ENCODE measurements around the gene POLR3A. TPM values are rescaled to one million over a fixed set of nuclear protein-coding genes. Genes with fewer than 3 reads are reported as not detected.

The POLR3A gene
- total RNA-seq, 2 experiments from 2014 or later: 16.6 to 17.0 TPM

DNA sequence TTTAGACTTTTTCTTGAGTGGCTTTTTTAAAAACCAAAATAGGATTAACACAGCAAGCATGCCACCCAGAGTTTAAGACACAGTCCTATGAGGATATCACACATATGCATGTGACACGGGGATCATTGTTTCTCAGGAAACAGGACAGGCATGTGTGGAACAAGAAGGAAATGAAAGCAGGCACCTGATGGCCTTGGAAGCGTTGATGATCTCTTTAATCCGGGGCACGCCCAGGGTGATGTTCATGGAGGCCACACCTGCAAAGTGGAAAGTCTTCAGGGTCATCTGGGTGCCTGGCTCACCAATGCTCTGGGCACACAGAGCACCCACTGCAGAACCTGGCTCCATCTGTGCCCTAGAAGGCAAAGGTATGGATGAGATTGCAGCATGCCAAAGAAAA is 44.3 kb downstream of the POLR3A start:
- Mint-ChIP-seq H3K4me1 (ENCODE audit: low read depth) (peaks cover 2% of the 10 kb centered on the region), H3K36me3 (peaks cover 59% of the 10 kb centered on the region), H3K4me3 (no peak overlapping the region), H3K9me3 (no peaks in the 10 kb centered on the region), H3K27ac (no peak overlapping the region), H3K27me3 (no peaks in the 10 kb centered on the region)
- ChIA-PET POLR2A (no interaction called here), CTCF (no interaction called here)
- intact Hi-C loops (cut with micrococcal nuclease): no loop called here
- DNase-seq: no peak

DNA sequence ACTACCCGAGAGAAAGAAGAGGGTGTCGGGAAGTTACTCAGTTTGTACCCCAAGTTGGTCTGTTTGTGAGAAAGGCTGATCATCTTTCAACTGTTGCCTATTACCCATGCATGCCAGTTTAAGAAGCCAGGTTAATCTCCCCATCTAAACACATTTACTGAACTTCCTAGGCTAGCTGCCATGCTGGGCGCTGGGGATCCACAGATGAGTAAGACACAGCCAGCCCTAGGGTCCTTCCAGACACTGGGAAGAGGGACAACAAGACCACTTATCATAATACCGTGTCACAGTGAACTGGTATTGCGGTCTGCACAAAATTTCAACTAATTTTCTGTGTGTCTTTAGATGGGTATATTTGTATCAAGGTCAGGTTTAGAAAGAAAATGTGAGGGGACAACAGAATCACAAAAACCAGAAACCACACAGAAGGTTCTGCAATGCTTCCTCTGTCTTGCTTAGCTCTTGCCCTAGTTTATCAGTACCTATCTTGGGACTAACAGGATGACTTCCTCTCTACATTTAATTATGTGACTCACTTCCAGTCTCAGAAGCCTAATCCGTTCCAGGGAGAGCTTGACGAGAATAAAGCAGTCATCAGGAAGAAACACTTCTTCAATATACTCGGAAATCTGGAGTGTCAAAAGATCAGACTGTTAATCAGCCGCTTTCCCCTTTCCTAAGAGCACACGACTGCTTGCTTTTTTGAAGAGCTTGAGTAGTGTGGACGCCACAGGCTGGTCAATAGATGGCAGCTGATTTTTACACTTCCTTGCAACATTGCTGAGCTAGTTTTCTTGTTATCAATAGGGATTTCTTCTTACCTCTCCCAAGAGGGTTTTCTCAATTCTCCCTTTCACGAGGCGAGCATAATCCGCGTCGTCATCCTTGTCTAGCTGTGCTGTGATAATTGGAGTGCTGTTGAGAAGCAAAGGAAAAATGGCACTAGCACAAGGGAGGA is 45.7 kb downstream of the POLR3A start:
- H3K9me3 Mint-ChIP-seq: no peaks in the 10 kb centered on the region
- peaks cover 56% of the 10 kb centered on the region for H3K36me3 Mint-ChIP-seq
- CTCF ChIA-PET: no interaction called here
- intact Hi-C loops (cut with micrococcal nuclease): no loop called here
- H3K4me3 Mint-ChIP-seq: no peak overlapping the region
- no peak overlapping the region for H3K27ac Mint-ChIP-seq
- POLR2A ChIA-PET: interaction anchor here (0.6 kb wide), 1 partner anchor 38 kb away, joined by 3 read pairs; no protein-coding TSS in a partner anchor
- no peaks in the 10 kb centered on the region for H3K4me1 Mint-ChIP-seq (ENCODE audit: low read depth)
- H3K27me3 Mint-ChIP-seq: no peaks in the 10 kb centered on the region
- DNase-seq: no peak

DNA sequence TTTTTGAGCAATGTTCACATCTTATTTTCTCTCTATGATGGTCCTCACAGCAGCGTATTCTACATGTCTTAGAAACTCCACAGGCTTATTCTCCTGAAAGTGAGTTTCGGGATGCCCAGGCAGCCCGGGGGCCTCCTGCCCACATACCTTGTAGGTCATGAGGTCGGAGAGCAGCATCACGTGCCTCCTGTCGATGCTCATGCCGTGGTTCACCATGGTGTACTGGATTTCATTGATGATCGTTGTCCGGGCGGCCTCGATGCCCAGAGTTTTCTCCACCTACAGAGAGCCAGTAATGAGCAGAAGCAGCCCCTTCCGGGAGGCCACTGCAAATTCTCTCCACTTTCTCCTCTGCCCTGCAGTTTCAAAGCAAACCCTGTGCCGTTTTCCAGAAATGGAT is 48.0 kb downstream of the POLR3A start:
- no peaks in the 10 kb centered on the region for H3K27me3 Mint-ChIP-seq
- H3K27ac Mint-ChIP-seq: no peak overlapping the region
- CTCF ChIA-PET: interaction anchor here (0.6 kb wide), 1 partner anchor 134 kb away, joined by 3 read pairs; no protein-coding TSS in a partner anchor
- peaks cover 53% of the 10 kb centered on the region for H3K36me3 Mint-ChIP-seq
- H3K9me3 Mint-ChIP-seq: no peaks in the 10 kb centered on the region
- intact Hi-C loops (cut with micrococcal nuclease): no loop called here
- no peak for DNase-seq
- POLR2A ChIA-PET: no interaction called here
- no peak overlapping the region for H3K4me3 Mint-ChIP-seq
- H3K4me1 Mint-ChIP-seq (ENCODE audit: low read depth): no peaks in the 10 kb centered on the region

DNA sequence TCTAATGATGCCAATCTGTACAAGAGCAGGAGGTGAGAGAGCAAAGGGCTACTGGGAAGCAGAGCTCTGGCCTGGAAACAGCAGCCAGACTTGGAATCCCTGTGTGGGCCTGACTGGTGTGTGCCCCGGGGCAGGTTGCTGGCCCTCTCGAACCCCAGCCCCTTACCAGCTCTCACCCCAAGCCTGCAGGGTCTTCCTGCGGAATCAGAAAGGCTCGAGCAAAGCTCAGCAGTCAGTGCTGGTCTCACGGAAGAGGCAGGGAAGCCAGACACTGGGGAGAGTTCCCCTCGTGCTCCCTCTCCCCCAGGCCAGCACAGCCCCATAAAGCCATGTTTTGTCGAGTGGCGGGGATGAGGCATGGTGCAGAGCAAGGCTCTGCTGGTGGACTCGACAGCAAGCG is 50.1 kb downstream of the POLR3A start:
- DNase-seq: no peak
- Mint-ChIP-seq H3K4me3 (no peak overlapping the region), H3K36me3 (peaks cover 53% of the 10 kb centered on the region), H3K27me3 (no peaks in the 10 kb centered on the region), H3K27ac (no peak overlapping the region), H3K9me3 (no peaks in the 10 kb centered on the region), H3K4me1 (ENCODE audit: low read depth) (no peaks in the 10 kb centered on the region)
- ChIA-PET CTCF (no interaction called here), POLR2A (no interaction called here)
- intact Hi-C loops (cut with micrococcal nuclease): no loop called here

DNA sequence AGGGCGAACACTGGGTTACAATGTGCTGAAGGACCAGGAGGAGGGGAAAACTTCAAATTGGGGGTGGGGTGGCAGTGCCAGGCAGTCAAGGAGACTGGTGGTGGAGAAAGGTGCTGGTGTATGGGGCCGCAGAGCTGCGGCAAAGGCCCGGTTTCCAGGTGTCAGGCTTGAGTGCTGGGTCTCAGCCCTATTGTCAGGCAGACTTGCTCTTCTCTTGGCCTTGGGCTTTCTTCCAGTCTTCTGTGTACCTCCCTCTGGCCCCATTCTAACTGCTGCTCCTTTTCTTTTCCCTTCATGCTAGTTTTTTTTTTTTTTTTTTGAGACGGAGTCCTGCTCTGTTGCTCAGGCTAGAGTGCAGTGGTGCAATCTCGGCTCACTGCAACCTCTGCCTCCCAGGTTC is 51.0 kb downstream of the POLR3A start:
- H3K27me3 Mint-ChIP-seq: no peaks in the 10 kb centered on the region
- H3K9me3 Mint-ChIP-seq: no peaks in the 10 kb centered on the region
- peaks cover 46% of the 10 kb centered on the region for H3K36me3 Mint-ChIP-seq
- ChIA-PET POLR2A (no interaction called here), CTCF (no interaction called here)
- no peak overlapping the region for H3K4me3 Mint-ChIP-seq
- DNase-seq: no peak
- intact Hi-C loops (cut with micrococcal nuclease): no loop called here
- H3K4me1 Mint-ChIP-seq (ENCODE audit: low read depth): no peaks in the 10 kb centered on the region
- H3K27ac Mint-ChIP-seq: no peak overlapping the region

DNA sequence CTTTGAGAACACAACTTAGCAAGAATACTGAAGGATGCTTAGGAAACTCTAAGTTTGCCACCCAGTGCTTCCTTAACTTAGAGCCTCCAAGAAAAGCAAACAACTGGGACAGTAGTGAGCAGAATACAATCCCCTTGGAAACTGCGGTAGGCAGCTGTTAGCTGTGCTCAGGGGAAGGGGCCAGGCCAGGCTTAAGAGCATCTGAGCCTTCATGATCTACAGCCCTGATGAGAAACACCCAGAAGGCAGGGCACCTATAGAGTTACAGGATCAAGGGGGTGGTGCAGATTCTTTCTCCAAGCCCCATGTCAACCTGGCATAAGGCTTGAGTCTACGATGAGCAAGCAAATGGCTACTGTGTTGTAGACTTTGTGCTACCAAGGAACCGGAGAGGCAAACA is 51.4 kb downstream of the POLR3A start:
- ChIA-PET CTCF (no interaction called here), POLR2A (no interaction called here)
- intact Hi-C loops (cut with micrococcal nuclease): no loop called here

DNA sequence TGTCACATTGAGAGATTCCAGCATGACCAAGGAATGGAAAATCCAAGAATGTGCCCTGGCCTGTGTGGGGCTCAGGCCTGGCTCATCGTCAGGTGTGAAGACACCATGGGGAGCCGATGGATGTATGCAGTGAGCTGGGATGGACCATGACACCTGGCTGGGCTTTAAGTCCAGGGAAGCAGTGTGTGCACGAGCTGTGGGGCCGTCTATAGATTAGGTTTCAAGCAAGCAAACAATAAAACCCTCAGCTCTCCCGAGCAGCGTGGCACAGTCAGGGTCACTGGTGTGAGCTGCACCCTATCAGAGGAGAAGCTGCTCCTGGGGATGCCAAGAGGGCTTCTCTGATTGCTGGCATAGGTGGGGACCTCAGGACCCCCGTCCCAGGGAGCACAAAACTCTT is 52.3 kb downstream of the POLR3A start:
- H3K27me3 Mint-ChIP-seq: no peaks in the 10 kb centered on the region
- CTCF ChIA-PET: no interaction called here
- H3K9me3 Mint-ChIP-seq: no peaks in the 10 kb centered on the region
- no peaks in the 10 kb centered on the region for H3K4me1 Mint-ChIP-seq (ENCODE audit: low read depth)
- intact Hi-C loops (cut with micrococcal nuclease): no loop called here
- POLR2A ChIA-PET: no interaction called here
- DNase-seq: no peak
- peaks cover 36% of the 10 kb centered on the region for H3K36me3 Mint-ChIP-seq
- no peak overlapping the region for H3K4me3 Mint-ChIP-seq
- H3K27ac Mint-ChIP-seq: no peak overlapping the region

More for the DNA sequence above, 51.4 kb downstream of the POLR3A start:
- Mint-ChIP-seq H3K4me1 (ENCODE audit: low read depth) (no peaks in the 10 kb centered on the region), H3K36me3 (peaks cover 42% of the 10 kb centered on the region), H3K4me3 (no peak overlapping the region), H3K27ac (no peak overlapping the region), H3K9me3 (no peaks in the 10 kb centered on the region), H3K27me3 (no peaks in the 10 kb centered on the region)
- no peak for DNase-seq

DNA sequence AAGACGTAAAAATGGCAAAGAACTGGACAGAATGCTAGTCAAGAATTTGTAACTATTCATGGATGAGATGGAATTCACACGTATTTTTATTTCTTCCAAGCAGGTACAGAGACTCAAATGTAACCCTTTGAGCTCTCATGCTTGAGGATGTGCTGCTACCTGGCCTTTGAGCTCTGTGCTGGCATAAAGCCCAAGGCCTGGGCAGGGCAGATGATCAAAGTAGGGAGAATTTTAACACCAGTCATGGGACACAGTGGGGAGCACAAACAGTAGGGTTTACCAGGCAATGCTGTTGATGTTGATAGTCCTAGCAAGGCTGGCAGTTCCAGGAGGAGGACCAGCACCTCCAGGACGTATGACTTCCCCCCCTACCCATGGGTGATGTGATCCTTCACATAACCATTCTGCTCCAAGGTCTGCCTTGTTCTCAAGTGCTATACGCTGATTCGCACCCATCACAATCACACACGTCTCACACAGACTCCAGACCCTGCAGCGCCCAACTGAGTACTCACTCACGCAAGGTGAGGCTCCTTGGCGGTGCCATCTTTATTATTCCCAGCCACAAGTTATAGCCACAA is 54.1 kb downstream of the POLR3A start:
- Mint-ChIP-seq H3K27ac (no peak overlapping the region), H3K4me1 (ENCODE audit: low read depth) (peaks cover 10% of the 10 kb centered on the region), H3K27me3 (no peaks in the 10 kb centered on the region), H3K9me3 (no peaks in the 10 kb centered on the region), H3K36me3 (peaks cover 28% of the 10 kb centered on the region), H3K4me3 (no peak overlapping the region)
- no peak for DNase-seq
- intact Hi-C loops (cut with micrococcal nuclease): no loop called here
- ChIA-PET POLR2A (no interaction called here), CTCF (interaction anchor here (2.5 kb wide), 1 partner anchor 128 kb away, joined by 14 read pairs; no protein-coding TSS in a partner anchor)

DNA sequence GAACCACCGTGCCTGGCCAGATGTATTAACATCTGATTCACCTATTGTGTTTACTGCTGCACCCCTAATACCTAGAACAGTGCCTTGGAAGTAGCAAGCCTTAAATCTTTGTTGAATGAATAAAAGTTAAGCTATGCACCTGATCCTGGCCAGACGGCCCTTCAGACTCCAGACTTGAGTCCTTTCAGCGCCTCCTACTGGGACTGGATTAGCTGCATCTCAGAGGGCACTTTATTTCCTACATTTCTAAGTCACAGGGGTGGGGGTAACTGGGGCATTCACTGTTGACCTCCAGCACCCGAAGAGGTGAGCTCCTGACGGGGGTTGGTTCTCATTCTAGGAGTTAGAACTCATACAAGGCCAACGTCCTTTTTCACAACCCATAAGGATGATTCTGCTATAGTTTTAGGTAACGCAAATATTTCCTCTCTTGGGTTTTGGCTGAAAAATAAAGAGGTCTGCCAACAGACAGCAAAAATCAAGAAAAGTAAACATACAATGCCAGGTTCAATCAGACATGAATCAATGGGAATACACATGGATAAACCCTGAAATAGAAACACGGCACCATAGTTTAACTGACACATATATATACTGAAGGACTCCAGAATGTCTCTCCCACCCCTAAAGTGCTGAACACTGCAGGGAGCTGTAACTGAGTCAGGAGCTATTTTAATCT is 54.8 kb downstream of the POLR3A start:
- ChIA-PET CTCF (interaction anchor here (2.5 kb wide), 1 partner anchor 127 kb away, joined by 14 read pairs; no protein-coding TSS in a partner anchor), POLR2A (no interaction called here)
- DNase-seq: no peak
- H3K9me3 Mint-ChIP-seq: no peaks in the 10 kb centered on the region
- H3K36me3 Mint-ChIP-seq: peaks cover 22% of the 10 kb centered on the region
- no peak overlapping the region for H3K4me3 Mint-ChIP-seq
- H3K4me1 Mint-ChIP-seq (ENCODE audit: low read depth): peaks cover 10% of the 10 kb centered on the region
- H3K27ac Mint-ChIP-seq: no peak overlapping the region
- intact Hi-C loops (cut with micrococcal nuclease): no loop called here
- no peaks in the 10 kb centered on the region for H3K27me3 Mint-ChIP-seq

DNA sequence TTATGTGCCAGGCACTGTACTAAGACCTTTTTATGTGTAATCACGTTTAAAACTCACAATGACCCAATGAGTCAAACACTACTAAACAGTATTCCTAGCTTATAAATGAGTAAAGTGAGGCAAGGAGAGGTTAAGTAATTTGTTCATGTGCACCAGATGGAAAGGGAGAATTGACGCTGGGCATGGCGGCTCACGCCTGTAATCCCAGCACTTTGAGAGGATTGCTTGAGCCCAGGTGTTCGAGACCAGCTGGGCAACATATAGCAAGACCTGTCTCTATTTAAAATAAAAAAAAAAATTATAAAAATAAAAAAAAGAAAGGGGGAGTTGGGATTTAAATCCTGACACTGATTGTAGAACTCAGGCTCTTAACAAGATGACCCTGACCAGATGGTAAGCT is 56.0 kb downstream of the POLR3A start:
- no peak for DNase-seq
- ChIA-PET CTCF (interaction anchor here (2.5 kb wide), 1 partner anchor 126 kb away, joined by 14 read pairs; no protein-coding TSS in a partner anchor), POLR2A (no interaction called here)
- Mint-ChIP-seq H3K4me3 (no peak overlapping the region), H3K36me3 (peaks cover 22% of the 10 kb centered on the region), H3K4me1 (ENCODE audit: low read depth) (peaks cover 10% of the 10 kb centered on the region), H3K9me3 (no peaks in the 10 kb centered on the region), H3K27ac (no peak overlapping the region), H3K27me3 (no peaks in the 10 kb centered on the region)
- intact Hi-C loops (cut with micrococcal nuclease): no loop called here

DNA sequence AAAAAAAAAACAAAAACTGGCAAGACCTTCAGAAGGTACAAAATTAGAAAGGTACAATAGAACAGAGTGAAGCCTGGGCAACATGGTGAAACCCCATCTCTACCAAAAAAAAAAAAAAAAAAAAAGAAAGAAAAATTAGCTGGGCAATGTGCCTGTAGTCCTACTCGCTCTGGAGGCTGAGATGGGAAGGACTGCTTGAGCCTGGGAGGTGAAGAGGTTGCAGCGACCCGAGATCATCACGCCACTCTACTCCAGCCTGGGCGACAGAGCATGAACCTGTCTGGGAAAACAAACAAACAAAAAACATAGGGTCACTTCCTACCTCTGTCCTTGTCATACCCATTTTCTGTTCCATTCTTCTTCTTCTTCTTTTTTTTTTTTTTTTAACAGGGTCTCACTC is 57.2 kb downstream of the POLR3A start:
- H3K27me3 Mint-ChIP-seq: no peaks in the 10 kb centered on the region
- ChIA-PET CTCF (no interaction called here), POLR2A (no interaction called here)
- H3K27ac Mint-ChIP-seq: no peak overlapping the region
- H3K4me1 Mint-ChIP-seq (ENCODE audit: low read depth): peaks cover 10% of the 10 kb centered on the region
- H3K9me3 Mint-ChIP-seq: no peaks in the 10 kb centered on the region
- intact Hi-C loops (cut with micrococcal nuclease): no loop called here
- no peak overlapping the region for H3K4me3 Mint-ChIP-seq
- peaks cover 16% of the 10 kb centered on the region for H3K36me3 Mint-ChIP-seq
- no peak for DNase-seq

DNA sequence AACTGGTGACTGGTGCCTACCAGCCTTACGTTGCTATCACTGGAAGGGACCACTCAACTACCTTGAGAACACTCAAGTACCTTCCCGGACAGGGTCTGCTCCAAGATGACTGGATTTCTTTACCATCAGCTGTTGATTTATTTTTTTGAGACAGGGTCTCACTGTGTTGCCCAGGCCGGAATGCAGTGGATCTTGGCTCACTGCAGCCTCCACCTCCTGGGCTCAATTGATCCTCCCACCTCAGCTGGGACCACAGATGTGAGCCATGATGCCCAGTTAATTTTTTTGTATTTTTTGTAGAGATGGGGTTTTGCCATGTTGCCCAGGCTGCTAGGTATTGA is 57.5 kb downstream of the POLR3A start:
- H3K4me3 Mint-ChIP-seq: no peak overlapping the region
- peaks cover 10% of the 10 kb centered on the region for H3K4me1 Mint-ChIP-seq (ENCODE audit: low read depth)
- no peak overlapping the region for H3K27ac Mint-ChIP-seq
- H3K27me3 Mint-ChIP-seq: no peaks in the 10 kb centered on the region
- peaks cover 16% of the 10 kb centered on the region for H3K36me3 Mint-ChIP-seq
- no peaks in the 10 kb centered on the region for H3K9me3 Mint-ChIP-seq
- ChIA-PET POLR2A (no interaction called here), CTCF (interaction anchor here (0.6 kb wide), 1 partner anchor 634 kb away, joined by 3 read pairs; no protein-coding TSS in a partner anchor)
- intact Hi-C loops (cut with micrococcal nuclease): no loop called here
- no peak for DNase-seq

All from activated CD4-positive, alpha-beta memory T cell treated with anti-CD3 and anti-CD28 coated beads for 36 hours (primary cell).